Upper lobe of right lung (tissue), 1 donor: ENCODE data around the gene ELF1. TPM values are rescaled to one million over a fixed set of nuclear protein-coding genes. Genes with fewer than 3 reads are reported as not detected.

ENCODE experiments used
- ATAC-seq: fragments of 200-7000 bp; cut with Tn5 transposase; one replicate; pipeline ENCODE4 v1.9.1; 2020; ENCODE audit warnings: mild to moderate bottlenecking, moderate library complexity
- DNase-seq: peaks from one replicate; pipeline ENCODE4 v3.0.0-alpha.2; 2020
- H3K27ac ChIP-seq: fragments of 200-600 bp; one replicate; pipeline ENCODE4 v1.8.0; 2022
- H3K27me3 ChIP-seq: fragments of 200-600 bp; one replicate; pipeline ENCODE4 v1.8.0; 2022; ENCODE audit warnings: mild to moderate bottlenecking
- H3K36me3 ChIP-seq: fragments of 200-600 bp; one replicate; pipeline ENCODE4 v1.8.0; 2022
- H3K4me1 ChIP-seq: fragments of 200-600 bp; one replicate; pipeline ENCODE4 v1.8.0; 2022
- H3K4me3 ChIP-seq: fragments of 200-600 bp; one replicate; pipeline ENCODE4 v1.8.0; 2022; ENCODE audit warnings: mild to moderate bottlenecking
- H3K9me3 ChIP-seq: fragments of 200-600 bp; one replicate; pipeline ENCODE4 v1.8.0; 2022
- CTCF ChIP-seq: fragments of 200-600 bp; IDR thresholded peaks from one replicate; pipeline ENCODE4 v1.8.0; 2022; ENCODE audit warnings: antibody characterized with exemption
- intact Hi-C: fragments of 100-400 bp; cut with DNase I; formaldehyde crosslinking; loops from one replicate; pipeline ENCODE4 v1.11.0; 2022
- total RNA-seq: library from RNA; stranded (reverse); fragmentation: NEBNext Ultra II Directional; extraction: Animal tissue kit (Norgen Biotek cat#: 25700); gene quantifications from one replicate; pipeline ENCODE4 v1.2.1, GENCODE V29; 2021
- donor health status: DM: no; HTN: yes; CAD: no; lungs with severe emphysema.

Gene ELF1
- total RNA-seq, 1 donor from 2014 or later, result 81.5 TPM

DNA sequence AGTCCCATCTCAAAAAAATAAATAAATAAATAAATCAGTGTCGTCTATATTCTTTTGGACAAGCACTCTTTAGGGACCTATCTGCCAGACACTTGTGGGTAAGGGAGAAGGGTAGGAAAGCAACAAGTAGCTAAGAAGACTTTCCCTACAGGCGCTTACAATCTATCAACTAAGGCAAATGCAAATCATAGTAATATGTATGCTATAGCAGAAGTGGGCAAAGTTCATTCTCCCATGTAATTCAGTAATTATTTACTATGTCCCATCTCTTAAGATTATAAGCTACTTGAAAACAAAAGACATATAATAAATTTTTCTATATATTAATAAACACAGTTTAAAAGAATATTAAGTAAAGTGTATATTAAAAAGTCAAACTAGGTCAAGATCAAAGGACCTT lies 16.5 kb downstream of the ELF1 start:
- H3K9me3 ChIP-seq, result no peaks in the 10 kb centered on the region
- TF ChIP-seq CTCF, result no peak
- H3K27me3 ChIP-seq, result no peaks in the 10 kb centered on the region
- intact Hi-C loops, result no loop called here
- no peak for ATAC-seq
- DNase-seq, result no peak
- H3K27ac ChIP-seq, result no peak overlapping the region
- H3K4me3 ChIP-seq, result no peak overlapping the region
- H3K4me1 ChIP-seq, result peaks cover 37% of the 10 kb centered on the region
- H3K36me3 ChIP-seq, result no peaks in the 10 kb centered on the region

DNA sequence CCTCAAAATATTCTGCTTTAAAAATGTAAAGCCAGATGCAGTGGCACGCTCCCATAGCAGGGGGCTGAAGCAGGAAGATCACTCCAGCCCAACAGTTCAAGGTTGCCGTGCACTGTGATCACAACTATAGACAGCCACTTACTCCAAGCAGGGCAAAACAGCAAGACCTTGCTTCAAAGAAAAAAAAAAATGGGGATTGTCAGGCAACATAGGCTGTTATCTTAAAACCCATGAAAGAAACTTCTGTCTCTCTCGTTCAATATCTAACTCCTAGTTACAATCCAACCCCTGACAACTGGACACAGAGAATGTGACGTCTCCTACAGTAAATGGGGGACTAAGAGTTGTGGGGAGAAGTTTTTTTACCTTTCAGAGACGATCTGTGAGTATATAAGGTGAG lies 17.4 kb downstream of the ELF1 start:
- Histone ChIP-seq H3K27me3 (no peaks in the 10 kb centered on the region), H3K27ac (no peak overlapping the region), H3K4me1 (peaks cover 28% of the 10 kb centered on the region), H3K4me3 (no peak overlapping the region), H3K9me3 (no peaks in the 10 kb centered on the region), H3K36me3 (no peaks in the 10 kb centered on the region)
- ATAC-seq (no peak), DNase-seq (no peak)
- intact Hi-C loops, result no loop called here
- TF ChIP-seq CTCF, result no peak

- Histone ChIP-seq H3K27ac (no peak overlapping the region), H3K9me3 (no peaks in the 10 kb centered on the region), H3K4me1 (peaks cover 26% of the 10 kb centered on the region), H3K4me3 (no peak overlapping the region), H3K27me3 (no peaks in the 10 kb centered on the region), H3K36me3 (no peaks in the 10 kb centered on the region)
- intact Hi-C loops, result no loop called here
- ATAC-seq (no peak), DNase-seq (no peak)
- TF ChIP-seq CTCF, result no peak
These were observed 19.7 kb downstream of the ELF1 start for GRCh38 chr13:40999416-40999815.

DNA sequence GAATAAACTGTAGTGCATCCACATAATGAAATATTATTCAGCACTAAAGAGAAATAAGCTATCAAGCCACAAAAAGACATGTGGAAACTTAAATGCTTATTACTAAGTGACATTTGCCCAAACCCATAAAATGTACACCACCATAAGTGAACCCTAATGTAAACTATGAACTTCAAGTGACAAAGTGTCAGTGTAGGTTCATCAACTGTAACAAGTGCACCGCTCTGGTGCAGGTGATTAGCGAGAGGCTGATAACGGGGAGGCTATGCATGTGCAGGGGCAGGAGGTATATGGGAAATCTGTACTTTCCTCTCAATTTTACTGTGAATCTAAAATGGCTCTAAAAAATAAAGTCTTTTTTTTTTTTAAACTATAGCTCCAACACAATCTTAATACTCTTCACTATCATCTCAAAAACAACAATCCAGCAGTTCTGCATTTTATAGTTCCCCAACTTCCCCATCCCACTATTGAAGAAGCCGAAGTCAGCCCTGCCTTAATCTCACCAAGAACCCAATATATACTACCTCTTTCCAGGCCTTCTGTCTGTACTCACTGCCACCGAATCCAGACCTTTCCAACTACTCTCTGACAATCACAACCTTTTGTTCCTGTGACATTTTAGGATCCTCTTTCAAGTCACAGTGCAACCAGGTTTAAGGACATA lies 22.6 kb downstream of the ELF1 start:
- H3K9me3 ChIP-seq, result no peaks in the 10 kb centered on the region
- H3K27ac ChIP-seq, result no peak overlapping the region
- intact Hi-C loops, result no loop called here
- ATAC-seq (peak; percentile 73), DNase-seq (no peak)
- no peak for TF ChIP-seq CTCF
- no peaks in the 10 kb centered on the region for H3K36me3 ChIP-seq
- H3K4me1 ChIP-seq, result peaks cover 32% of the 10 kb centered on the region
- no peaks in the 10 kb centered on the region for H3K27me3 ChIP-seq
- H3K4me3 ChIP-seq, result no peak overlapping the region

DNA sequence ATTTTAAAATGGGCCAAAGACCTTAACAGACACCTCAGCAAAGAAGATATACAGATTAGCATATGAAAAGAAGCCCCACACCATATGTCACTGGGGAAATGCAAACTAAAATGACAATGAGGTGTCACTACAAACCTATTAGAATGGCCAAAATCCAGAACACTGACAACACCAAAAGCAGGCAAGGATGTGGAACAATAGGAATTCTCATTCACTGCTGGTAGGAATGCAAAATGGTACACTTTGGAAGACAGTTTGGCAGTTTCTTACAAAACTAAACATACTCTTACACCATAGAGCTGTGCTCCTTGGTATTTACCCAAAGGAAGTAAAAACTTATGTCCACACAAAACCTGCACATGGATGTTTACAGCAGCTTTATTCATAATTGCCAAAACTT lies 23.1 kb downstream of the ELF1 start:
- intact Hi-C loops, result no loop called here

More for the DNA sequence above, 23.1 kb downstream of the ELF1 start:
- Histone ChIP-seq H3K27ac (no peak overlapping the region), H3K9me3 (no peaks in the 10 kb centered on the region), H3K27me3 (no peaks in the 10 kb centered on the region), H3K4me1 (peaks cover 32% of the 10 kb centered on the region), H3K36me3 (no peaks in the 10 kb centered on the region), H3K4me3 (no peak overlapping the region)
- TF ChIP-seq CTCF, result no peak
- ATAC-seq, result no peak
- no peak for DNase-seq
